Left lung (tissue), 10 donors: ENCODE results near the gene CREBBP. TPM values are rescaled to one million over a fixed set of nuclear protein-coding genes. Genes with fewer than 3 reads are reported as not detected.
A peak's percentile ranks its signal among the peaks of the same experiment; 100 is the strongest.

ENCODE experiments used
- ATAC-seq: fragments of 200-7000 bp; cut with Tn5 transposase; one replicate; pipeline ENCODE4 v1.9.1; 2020; ENCODE audit warnings: moderate library complexity
- DNase-seq, 4 donors: peaks; one replicate each; pipeline ENCODE4 v3.0.0-alpha.2; 2013 to 2020
- H3K27ac ChIP-seq, 2 donors: fragments of 200-600 bp; sonication (generic) in 1 of 2; one replicate each; pipeline versions ENCODE4 v1.5.0 to v1.8.0; 2020 to 2021
- H3K27me3 ChIP-seq, 2 donors: fragments of 200-600 bp; sonication (generic) in 1 of 2; one replicate each; pipeline versions ENCODE4 v1.5.0 to v1.8.0; 2020 to 2021
- H3K36me3 ChIP-seq, 2 donors: fragments of 200-600 bp; sonication (generic) in 1 of 2; one replicate each; pipeline versions ENCODE4 v1.5.0 to v1.8.0; 2020 to 2021
- H3K4me1 ChIP-seq, 2 donors: fragments of 200-600 bp; one replicate each; pipeline ENCODE4 v1.8.0; 2021
- H3K4me3 ChIP-seq, 2 donors: fragments of 200-600 bp; sonication (generic) in 1 of 2; one replicate each; pipeline versions ENCODE4 v1.5.0 to v1.8.0; 2020 to 2021; ENCODE audit warnings: mild to moderate bottlenecking in 1 of 2
- H3K9me3 ChIP-seq, 2 donors: fragments of 200-600 bp; sonication (generic) in 1 of 2; one replicate each; pipeline versions ENCODE4 v1.5.0 to v1.8.0; 2020 to 2021
- intact Hi-C, 2 donors: fragments of 100-400 bp; cut with DNase I; formaldehyde crosslinking; loops; one replicate each; pipeline versions ENCODE4 v1.11.2 to v1.14.2; 2022
- polyA plus RNA-seq, 6 donors: library from polyadenylated mRNA; unstranded; fragments of 120-200 nt; gene quantifications; one replicate each; pipeline ENCODE4 v1.2.1, GENCODE V29; 2013; ENCODE audit not compliant: insufficient read length in 6 of 6
- total RNA-seq, 2 donors: library from RNA; stranded (reverse); fragmentation: NEBNext Ultra II Directional; extraction: Animal tissue kit (Norgen Biotek cat#: 25700); gene quantifications; one replicate each; pipeline ENCODE4 v1.2.1, GENCODE V29; 2021
- TF ChIP-seq, protein P1 (sequence below), 2 donors: fragments of 200-600 bp; sonication (generic) in 1 of 2; IDR thresholded peaks; one replicate each; pipeline versions ENCODE4 v1.5.0 to v1.8.0; 2021; ENCODE audit warnings: antibody characterized with exemption in 2 of 2
- donor health status: DM: no; HTN: yes; CAD: no.
- donor health status: DM: no; HTN: no; CAD: no.

Gene CREBBP
- total and polyA plus RNA-seq, 8 donors = 48.3 to 112 (median 104) TPM

DNA sequence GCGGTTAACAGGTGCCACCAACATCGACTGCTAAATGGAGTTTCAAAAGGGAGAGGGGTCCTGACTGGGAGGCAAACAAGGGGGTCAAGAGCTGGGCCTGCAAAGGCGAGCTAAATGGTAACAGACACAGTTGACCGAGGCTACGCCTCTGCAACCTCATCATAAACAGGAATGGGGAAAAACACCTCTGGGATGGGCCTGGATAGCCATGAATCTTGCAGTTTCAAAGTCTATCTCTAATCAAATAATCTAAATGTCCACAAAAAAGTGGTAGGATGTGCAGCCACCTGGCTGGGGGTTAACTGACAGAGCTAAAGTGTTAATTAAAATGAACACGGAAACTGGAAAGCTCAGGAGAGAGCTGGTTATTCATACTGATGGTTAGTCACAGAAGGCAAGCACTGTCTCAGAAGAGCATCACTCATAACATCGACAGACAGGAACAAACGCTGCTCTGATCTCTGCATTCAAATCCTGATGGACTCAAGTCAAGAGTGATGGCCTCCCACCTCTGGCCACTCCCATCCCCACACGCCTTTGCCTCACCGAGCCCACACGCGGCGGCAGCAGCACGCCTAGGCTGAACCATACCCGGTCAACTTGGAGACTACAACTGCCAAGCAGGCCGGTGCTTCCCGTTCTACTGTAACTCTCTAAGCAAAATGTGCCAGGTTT is 56.3 kb downstream of the CREBBP start:
- Histone ChIP-seq H3K27ac (no peak overlapping the region), H3K36me3 (peaks cover 0 to 3% of the 10 kb centered on the region in 2 donors), H3K4me1 (peaks cover 40 to 93% of the 10 kb centered on the region in 2 donors), H3K27me3 (no peaks in the 10 kb centered on the region), H3K4me3 (no peak overlapping the region), H3K9me3 (no peaks in the 10 kb centered on the region)
- TF ChIP-seq, protein P1, sequence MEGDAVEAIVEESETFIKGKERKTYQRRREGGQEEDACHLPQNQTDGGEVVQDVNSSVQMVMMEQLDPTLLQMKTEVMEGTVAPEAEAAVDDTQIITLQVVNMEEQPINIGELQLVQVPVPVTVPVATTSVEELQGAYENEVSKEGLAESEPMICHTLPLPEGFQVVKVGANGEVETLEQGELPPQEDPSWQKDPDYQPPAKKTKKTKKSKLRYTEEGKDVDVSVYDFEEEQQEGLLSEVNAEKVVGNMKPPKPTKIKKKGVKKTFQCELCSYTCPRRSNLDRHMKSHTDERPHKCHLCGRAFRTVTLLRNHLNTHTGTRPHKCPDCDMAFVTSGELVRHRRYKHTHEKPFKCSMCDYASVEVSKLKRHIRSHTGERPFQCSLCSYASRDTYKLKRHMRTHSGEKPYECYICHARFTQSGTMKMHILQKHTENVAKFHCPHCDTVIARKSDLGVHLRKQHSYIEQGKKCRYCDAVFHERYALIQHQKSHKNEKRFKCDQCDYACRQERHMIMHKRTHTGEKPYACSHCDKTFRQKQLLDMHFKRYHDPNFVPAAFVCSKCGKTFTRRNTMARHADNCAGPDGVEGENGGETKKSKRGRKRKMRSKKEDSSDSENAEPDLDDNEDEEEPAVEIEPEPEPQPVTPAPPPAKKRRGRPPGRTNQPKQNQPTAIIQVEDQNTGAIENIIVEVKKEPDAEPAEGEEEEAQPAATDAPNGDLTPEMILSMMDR (IDR thresholded peaks at IDR 0.05) = no peak
- DNase-seq = no peak
- intact Hi-C loops = no loop called here
- ATAC-seq = no peak

DNA sequence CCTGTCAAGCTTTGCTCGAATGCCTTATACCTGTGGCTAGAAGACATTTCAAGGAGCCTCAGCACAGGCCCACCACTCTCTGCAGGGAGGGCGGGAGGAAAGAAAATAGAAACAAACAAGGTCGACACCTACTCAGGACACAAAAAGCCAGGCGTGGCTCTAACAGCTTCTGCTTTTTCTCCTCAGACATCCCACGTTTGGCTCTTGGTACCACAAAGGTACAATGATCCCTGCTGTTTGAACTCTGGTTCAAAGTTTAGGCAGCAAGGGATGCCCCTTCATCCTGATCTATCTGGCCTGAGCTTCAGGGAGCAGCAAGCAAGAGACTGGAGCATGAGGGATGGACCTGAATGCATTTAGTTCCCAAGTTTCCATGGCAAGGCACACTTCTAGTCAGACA is 57.1 kb downstream of the CREBBP start:
- Histone ChIP-seq H3K36me3 (peaks cover 0 to 3% of the 10 kb centered on the region in 2 donors), H3K9me3 (no peaks in the 10 kb centered on the region), H3K4me3 (no peak overlapping the region), H3K27ac (no peak overlapping the region), H3K4me1 (peaks cover 39 to 94% of the 10 kb centered on the region in 2 donors), H3K27me3 (no peaks in the 10 kb centered on the region)
- DNase-seq (no peak), ATAC-seq (no peak)
- TF ChIP-seq, protein P1 (IDR thresholded peaks at IDR 0.05) = no peak
- intact Hi-C loops = no loop called here

DNA sequence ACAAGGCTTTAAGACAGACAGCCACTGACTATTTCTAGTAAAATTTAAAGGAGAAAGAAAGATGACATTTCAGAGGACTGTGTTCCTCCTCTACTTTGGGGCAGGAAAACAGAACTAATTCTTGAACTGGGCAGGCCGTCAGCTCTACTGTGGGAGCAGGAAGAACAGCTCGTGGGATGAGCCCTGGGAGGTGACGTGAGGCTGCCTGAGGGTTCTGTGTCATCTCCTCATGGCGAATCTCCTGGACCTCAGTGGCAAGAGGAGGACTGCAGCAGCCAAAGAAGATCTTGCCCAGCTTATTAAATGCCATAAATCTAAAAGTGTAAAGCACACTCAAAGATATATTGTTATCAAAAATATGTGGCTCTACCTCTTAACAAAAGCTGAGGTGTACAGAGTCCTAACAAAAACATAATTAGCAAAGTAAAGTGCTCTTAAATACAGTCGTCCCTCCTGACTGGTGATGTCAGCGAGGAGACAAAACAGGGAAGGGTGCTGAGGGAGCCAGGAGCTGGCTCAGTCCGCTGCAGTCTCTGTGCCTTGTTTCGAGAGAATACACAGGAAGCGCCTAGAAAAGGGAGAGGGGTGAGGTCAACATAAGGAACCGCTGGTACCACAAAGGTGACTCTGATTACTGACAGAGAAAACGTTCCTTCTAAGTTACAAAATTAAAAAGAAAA is 58.0 kb downstream of the CREBBP start:
- intact Hi-C loops = no loop called here
- ATAC-seq (peak; percentile 59), DNase-seq (no peak)
- TF ChIP-seq, protein P1 (IDR thresholded peaks at IDR 0.05) = no peak
- Histone ChIP-seq H3K9me3 (no peaks in the 10 kb centered on the region), H3K27me3 (no peaks in the 10 kb centered on the region), H3K4me1 (peaks cover 41 to 92% of the 10 kb centered on the region in 2 donors), H3K4me3 (no peak overlapping the region), H3K27ac (peak overlapping the region in 1 of 2 donors; percentile 33), H3K36me3 (no peaks in the 10 kb centered on the region)

DNA sequence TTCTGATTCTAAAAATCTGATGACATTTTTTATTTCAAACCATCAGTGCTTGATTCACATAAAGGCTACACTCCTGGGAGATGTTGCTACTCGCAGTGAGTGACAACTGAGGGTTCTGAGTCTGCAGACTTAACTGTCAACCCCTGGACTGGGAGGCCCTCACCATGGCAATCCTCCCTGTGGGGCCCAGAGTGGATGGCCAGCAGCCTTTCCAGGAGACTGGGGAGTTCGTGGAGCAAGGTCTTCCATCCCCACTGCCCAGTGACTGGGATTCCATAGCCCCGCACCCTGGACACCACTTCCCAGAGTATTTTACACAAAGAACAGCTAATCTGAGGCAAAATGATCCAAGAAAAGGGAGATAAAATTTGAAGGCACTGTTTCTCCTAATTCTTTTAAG is 59.3 kb downstream of the CREBBP start:
- Histone ChIP-seq H3K9me3 (no peaks in the 10 kb centered on the region), H3K4me1 (peaks cover 44 to 84% of the 10 kb centered on the region in 2 donors), H3K4me3 (no peak overlapping the region), H3K36me3 (no peaks in the 10 kb centered on the region), H3K27ac (no peak overlapping the region), H3K27me3 (no peaks in the 10 kb centered on the region)
- no peak for ATAC-seq
- intact Hi-C loops = no loop called here
- TF ChIP-seq, protein P1 (IDR thresholded peaks at IDR 0.05) = no peak
- DNase-seq = no peak
